Adrenal gland (tissue), 12 donors: ENCODE results near the gene UMOD. TPM values are rescaled to one million over a fixed set of nuclear protein-coding genes. Genes with fewer than 3 reads are reported as not detected.
"Not testable (repeated sequence)": the region's sequence is repeated elsewhere in the genome, so short reads cannot be mapped to it uniquely, and the experiment has no call there.

Source experiments
- DNase-seq, 7 donors: peaks; one replicate each; pipeline ENCODE4 v3.0.0-alpha.2; 2019 to 2020
- H3K27ac ChIP-seq, 5 donors: fragments of 200-600 bp; sonication (generic) in 4 of 5; 1 replicate in 3 of 5; 2 replicates in 2 of 5; pipeline versions ENCODE4 v1.5.1 to v1.8.0; 2016 to 2020; ENCODE audit warnings: mild to moderate bottlenecking in 1 of 5
- H3K27me3 ChIP-seq: fragments of 200-600 bp; 2 replicates; pipeline ENCODE4 v1.8.0; 2021
- H3K36me3 ChIP-seq, 2 donors: fragments of 200-600 bp; replicated peaks in 1 of 2; 1 replicate in 1 of 2; 2 replicates in 1 of 2; pipeline versions ENCODE4 v1.5.1 to v1.8.0; 2018 to 2022
- H3K4me1 ChIP-seq, 2 donors: fragments of 200-600 bp; replicated peaks in 1 of 2; 1 replicate in 1 of 2; 2 replicates in 1 of 2; pipeline versions ENCODE4 v1.5.1 to v1.8.0; 2018 to 2021
- H3K4me3 ChIP-seq, 4 donors: fragments of 200-600 bp; sonication (generic) in 3 of 4; one replicate each; pipeline ENCODE4 v1.5.1; 2016 to 2018
- H3K9me3 ChIP-seq, 3 donors: fragments of 200-600 bp; sonication (generic) in 1 of 3; replicated peaks in 1 of 3; 1 replicate in 2 of 3; 2 replicates in 1 of 3; pipeline versions ENCODE4 v1.5.1 to v1.8.0; 2016 to 2021
- POLR2A ChIP-seq, 2 donors: fragments of 450-650 bp; IDR thresholded peaks; one replicate each; pipeline ENCODE4 v1.6.1; 2017; ENCODE audit warnings: antibody characterized with exemption in 2 of 2, mild to moderate bottlenecking in 2 of 2, moderate library complexity in 1 of 2
- WGBS, 4 donors: extraction: QIAGEN DNeasy Blood & Tissue Kit in 2 of 4; methylation state at CpG; one replicate each; pipeline versions ENCODE4 v1.1.5 to v1.1.7; 2013 to 2017; 5-methylcytosine and 5-hydroxymethylcytosine counted together
- intact Hi-C, 2 donors: fragments of 100-400 bp; cut with DNase I; formaldehyde crosslinking; loops; one replicate each; pipeline versions ENCODE4 v1.14.1 to v1.15.0; 2022 to 2023
- polyA plus RNA-seq, 3 donors: library from polyadenylated mRNA; stranded (reverse); fragments of 200-250 nt in 2 of 3; fragments of 350-450 nt in 1 of 3; fragmentation: Illumina TruSeq in 1 of 3; extraction: RNeasy Lipid Tissue Mini Kit (QIAGEN cat#74804) in 1 of 3; gene quantifications; one replicate each; pipeline ENCODE4 v1.2.3, GENCODE V29; 2013 to 2014
- total RNA-seq, 9 donors: library from RNA; depleted of rRNA in 4 of 9; stranded (reverse); fragments of >200 nt in 4 of 9; fragments of 120-200 nt in 1 of 9; fragmentation: NEBNext Ultra II Directional in 1 of 9; extraction: Animal tissue kit (Norgen Biotek cat#: 25700) in 1 of 9; gene quantifications; one replicate each; pipeline versions ENCODE4 v1.1.0 to v1.2.4, GENCODE V29; 2013 to 2023
- TF ChIP-seq, protein P1 (sequence below), 6 experiments: fragments of 450-650 bp in 4 of 6; fragments of 200-600 bp in 2 of 6; sonication (generic) in 1 of 6; IDR thresholded peaks; 1 replicate in 5 of 6; 2 replicates in 1 of 6; pipeline versions ENCODE4 v1.5.1 to v1.8.0; 2016 to 2021; ENCODE audit warnings: antibody characterized with exemption in 6 of 6, mild to moderate bottlenecking in 2 of 6, moderate library complexity in 1 of 6
- donor health status: healthy with polysubstance abuse.
- donor health status: Bipolar disorder and iron deficiency.
- donor health status: DM: yes; HTN: yes; CAD: no.
- donor health status: DM: no; HTN: no; CAD: no.
- donor health status: DM: no; HTN: no; CAD: no.
- donor health status: DM: yes; HTN: yes; CAD: no.

UMOD gene
- total and polyA plus RNA-seq, 12 donors = not detected

- WGBS, 4 donors = 63 to 86% (median 82%) methylated on average over 4 of the region's 4 CpGs
- Histone ChIP-seq H3K27me3 (peaks cover 5% of the 10 kb centered on the region), H3K36me3 (no peaks in the 10 kb centered on the region), H3K9me3 (no peaks in the 10 kb centered on the region), H3K4me1 (no peaks in the 10 kb centered on the region), H3K4me3 (no peak overlapping the region), H3K27ac (no peak overlapping the region)
- DNase-seq = no peak
- TF ChIP-seq POLR2A (IDR thresholded peaks at IDR 0.05) = no peak
- TF ChIP-seq, protein P1, sequence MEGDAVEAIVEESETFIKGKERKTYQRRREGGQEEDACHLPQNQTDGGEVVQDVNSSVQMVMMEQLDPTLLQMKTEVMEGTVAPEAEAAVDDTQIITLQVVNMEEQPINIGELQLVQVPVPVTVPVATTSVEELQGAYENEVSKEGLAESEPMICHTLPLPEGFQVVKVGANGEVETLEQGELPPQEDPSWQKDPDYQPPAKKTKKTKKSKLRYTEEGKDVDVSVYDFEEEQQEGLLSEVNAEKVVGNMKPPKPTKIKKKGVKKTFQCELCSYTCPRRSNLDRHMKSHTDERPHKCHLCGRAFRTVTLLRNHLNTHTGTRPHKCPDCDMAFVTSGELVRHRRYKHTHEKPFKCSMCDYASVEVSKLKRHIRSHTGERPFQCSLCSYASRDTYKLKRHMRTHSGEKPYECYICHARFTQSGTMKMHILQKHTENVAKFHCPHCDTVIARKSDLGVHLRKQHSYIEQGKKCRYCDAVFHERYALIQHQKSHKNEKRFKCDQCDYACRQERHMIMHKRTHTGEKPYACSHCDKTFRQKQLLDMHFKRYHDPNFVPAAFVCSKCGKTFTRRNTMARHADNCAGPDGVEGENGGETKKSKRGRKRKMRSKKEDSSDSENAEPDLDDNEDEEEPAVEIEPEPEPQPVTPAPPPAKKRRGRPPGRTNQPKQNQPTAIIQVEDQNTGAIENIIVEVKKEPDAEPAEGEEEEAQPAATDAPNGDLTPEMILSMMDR (IDR thresholded peaks at IDR 0.05) = no peak
- intact Hi-C loops = no loop called here
These were observed 29.8 kb downstream of the UMOD start for GRCh38 chr16:20322696-20323095.

- 67 to 92% (median 81%) methylated on average over 1 of the region's 1 CpG for WGBS, 4 donors
- Histone ChIP-seq H3K36me3 (no peaks in the 10 kb centered on the region), H3K4me1 (no peaks in the 10 kb centered on the region), H3K4me3 (no peak overlapping the region), H3K27ac (no peak overlapping the region), H3K9me3 (no peaks in the 10 kb centered on the region), H3K27me3 (peaks cover 5% of the 10 kb centered on the region)
- intact Hi-C loops = no loop called here
- no peak for TF ChIP-seq POLR2A (IDR thresholded peaks at IDR 0.05)
- no peak for DNase-seq
These were observed 30.8 kb downstream of the UMOD start for GRCh38 chr16:20321671-20322070.

GRCh38 chr16:20321051-20321450, 31.5 kb downstream of the UMOD start:
- 88 to 100% (median 91%) methylated on average over 2 of the region's 2 CpGs for WGBS, 4 donors
- intact Hi-C loops, H3K4me3 ChIP-seq, H3K36me3 ChIP-seq, H3K27ac ChIP-seq, H3K4me1 ChIP-seq, H3K9me3 ChIP-seq, H3K27me3 ChIP-seq, DNase-seq: not testable (repeated sequence)

DNA sequence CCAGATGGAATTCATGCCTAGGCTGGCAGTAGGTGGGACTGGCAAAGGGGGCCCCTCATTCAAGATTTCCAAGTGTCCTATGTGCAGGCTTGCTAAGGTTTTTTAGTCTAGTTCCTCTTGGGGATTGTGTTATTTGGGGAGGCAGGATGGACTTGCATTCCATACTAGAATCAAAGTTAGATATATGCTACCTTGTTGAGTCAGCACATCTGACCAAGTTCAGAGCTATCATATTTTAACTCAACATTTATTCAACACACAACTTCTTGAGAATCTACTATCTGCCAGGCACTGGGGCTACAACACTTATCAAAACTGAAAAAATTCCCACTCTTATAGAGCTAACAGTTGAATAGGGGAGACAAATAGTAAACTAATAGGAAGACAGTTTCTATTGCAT, 31.9 kb downstream of the UMOD start:
- intact Hi-C loops = no loop called here
- no peaks in the 10 kb centered on the region for H3K36me3 ChIP-seq
- H3K4me1 ChIP-seq = no peaks in the 10 kb centered on the region

DNA sequence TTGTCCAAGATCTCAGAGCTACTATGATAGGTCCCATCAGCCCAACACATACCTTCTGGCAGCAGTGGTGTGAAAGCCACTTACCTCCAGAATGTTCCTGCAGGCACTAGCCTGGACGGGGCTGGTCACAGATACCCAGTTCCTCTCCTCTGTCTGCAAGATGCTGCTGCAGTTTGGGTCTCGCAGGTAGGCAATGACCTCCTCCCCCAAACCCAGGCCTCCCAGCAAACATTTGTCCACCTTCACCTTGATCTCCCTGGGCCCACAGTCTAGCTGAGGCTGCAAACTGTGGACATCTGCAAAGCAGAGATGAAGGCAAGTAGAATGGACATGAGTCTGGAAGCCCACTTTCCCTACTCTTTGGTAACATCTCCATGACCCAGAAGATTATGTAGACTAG, 32.3 kb downstream of the UMOD start:
- no peaks in the 10 kb centered on the region for H3K36me3 ChIP-seq
- no peak overlapping the region for H3K27ac ChIP-seq
- no peaks in the 10 kb centered on the region for H3K4me1 ChIP-seq
- intact Hi-C loops = no loop called here
- TF ChIP-seq, protein P1 (IDR thresholded peaks at IDR 0.05) = no peak
- TF ChIP-seq POLR2A (IDR thresholded peaks at IDR 0.05) = no peak
- H3K4me3 ChIP-seq = no peak overlapping the region
- H3K9me3 ChIP-seq = no peaks in the 10 kb centered on the region
- 69 to 75% (median 72%) methylated on average over 2 of the region's 2 CpGs; no CpG with 5 or more reads in 1 of the 4 donors for WGBS, 4 donors
- H3K27me3 ChIP-seq = peaks cover 5% of the 10 kb centered on the region
- DNase-seq = no peak

More for the DNA sequence above, 31.9 kb downstream of the UMOD start:
- no peak overlapping the region for H3K27ac ChIP-seq
- peaks cover 5% of the 10 kb centered on the region for H3K27me3 ChIP-seq
- H3K9me3 ChIP-seq = no peaks in the 10 kb centered on the region
- TF ChIP-seq, protein P1 (IDR thresholded peaks at IDR 0.05) = no peak
- TF ChIP-seq POLR2A (IDR thresholded peaks at IDR 0.05) = no peak
- no peak overlapping the region for H3K4me3 ChIP-seq
- no peak for DNase-seq
